ENCODE measurements around the gene DHX9.

- no peak for TF ChIP-seq CTCF (conservative IDR thresholded peaks at IDR 0.05; ENCODE audit: low read depth in 2 of 2)
- no peak for TF ChIP-seq EZH2 (IDR thresholded peaks at IDR 0.05; ENCODE audit: low read depth, unreplicated experiment)
Measured at GRCh38 chr1:182791281-182792179, 47.6 kb upstream of the DHX9 start.
